Measurements from ENCODE around the gene IAPP. TPM values are rescaled to one million over a fixed set of nuclear protein-coding genes. Genes with fewer than 3 reads are reported as not detected.

Gene IAPP
- total RNA-seq, 1 experiment from 2014 or later: not detected

- Histone ChIP-seq H3K79me2 (ENCODE audit: insufficient read depth, low read length) (no peaks in the 10 kb centered on the region), H3K9me3 (ENCODE audit: control insufficient read depth, low read depth, low read length) (no peaks in the 10 kb centered on the region), H4K8ac (replicated peaks; ENCODE audit: insufficient read length, low read depth, low read length) (no peak overlapping the region), H3K18ac (ENCODE audit: insufficient read length, low read depth, low read length) (no peak overlapping the region), H3K4me2 (ENCODE audit: insufficient read depth, insufficient read length, low read length) (no peak overlapping the region), H2BK12ac (ENCODE audit: insufficient read length, low read depth, low read length) (no peak overlapping the region), H4K91ac (ENCODE audit: insufficient read length, low read depth, low read length) (no peak overlapping the region), H3K14ac (ENCODE audit: insufficient read depth, low read length) (no peak overlapping the region), H2BK20ac (ENCODE audit: low read depth, low read length, poor library complexity, severe bottlenecking) (no peak overlapping the region), H2BK5ac (ENCODE audit: insufficient read length, low read length) (no peak overlapping the region), H3T11ph (ENCODE audit: low read length) (no peak overlapping the region), H3K23me2 (ENCODE audit: insufficient read length, low read depth, low read length, poor library complexity, severe bottlenecking) (no peaks in the 10 kb centered on the region), H2BK120ac (ENCODE audit: low read depth, low read length, poor library complexity, severe bottlenecking) (no peak overlapping the region), H3K79me1 (ENCODE audit: insufficient read depth, low read depth, low read length, poor library complexity, severe bottlenecking) (no peaks in the 10 kb centered on the region), H2AFZ (ENCODE audit: low read length) (no peak overlapping the region), H3K27ac (ENCODE audit: insufficient read length, low read depth, low read length) (no peak overlapping the region), H3K27me3 (ENCODE audit: insufficient read depth, low read length) (no peaks in the 10 kb centered on the region), H3K23ac (ENCODE audit: insufficient read length, low read depth, low read length) (no peak overlapping the region), H3K56ac (ENCODE audit: insufficient read length, low read depth, low read length) (no peak overlapping the region), H4K5ac (ENCODE audit: insufficient read length, low read depth, low read length) (no peak overlapping the region), H4K20me1 (ENCODE audit: control insufficient read depth, insufficient read depth, insufficient read length) (no peaks in the 10 kb centered on the region), H3K4me1 (ENCODE audit: insufficient read depth, low read length) (peaks cover 3% of the 10 kb centered on the region; the same call in 1 of the 2 replicates), H2AK5ac (ENCODE audit: insufficient read length, low read length) (no peak overlapping the region), H3K9ac (ENCODE audit: extremely low read depth, insufficient read length, low read length) (no peak overlapping the region), H3K4ac (ENCODE audit: low read depth, low read length) (no peak overlapping the region), H2BK15ac (ENCODE audit: low read depth, low read length) (no peak overlapping the region)
- DNase-seq: no peak
- no peak overlapping the region for H3K4me3 Mint-ChIP-seq
- TF ChIP-seq, protein P1, sequence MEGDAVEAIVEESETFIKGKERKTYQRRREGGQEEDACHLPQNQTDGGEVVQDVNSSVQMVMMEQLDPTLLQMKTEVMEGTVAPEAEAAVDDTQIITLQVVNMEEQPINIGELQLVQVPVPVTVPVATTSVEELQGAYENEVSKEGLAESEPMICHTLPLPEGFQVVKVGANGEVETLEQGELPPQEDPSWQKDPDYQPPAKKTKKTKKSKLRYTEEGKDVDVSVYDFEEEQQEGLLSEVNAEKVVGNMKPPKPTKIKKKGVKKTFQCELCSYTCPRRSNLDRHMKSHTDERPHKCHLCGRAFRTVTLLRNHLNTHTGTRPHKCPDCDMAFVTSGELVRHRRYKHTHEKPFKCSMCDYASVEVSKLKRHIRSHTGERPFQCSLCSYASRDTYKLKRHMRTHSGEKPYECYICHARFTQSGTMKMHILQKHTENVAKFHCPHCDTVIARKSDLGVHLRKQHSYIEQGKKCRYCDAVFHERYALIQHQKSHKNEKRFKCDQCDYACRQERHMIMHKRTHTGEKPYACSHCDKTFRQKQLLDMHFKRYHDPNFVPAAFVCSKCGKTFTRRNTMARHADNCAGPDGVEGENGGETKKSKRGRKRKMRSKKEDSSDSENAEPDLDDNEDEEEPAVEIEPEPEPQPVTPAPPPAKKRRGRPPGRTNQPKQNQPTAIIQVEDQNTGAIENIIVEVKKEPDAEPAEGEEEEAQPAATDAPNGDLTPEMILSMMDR (conservative IDR thresholded peaks at IDR 0.05): no peak
- peaks cover 25 to 30% of the 10 kb centered on the region in 2 experiments for H3K4me1 Mint-ChIP-seq
- H3K27ac Mint-ChIP-seq: no peak overlapping the region; a peak in 1 of 7 replicates
- H3K36me3 Mint-ChIP-seq (ENCODE audit: insufficient read depth in 1 of 3, low read depth in 3 of 3): no peaks in the 10 kb centered on the region
- no peaks in the 10 kb centered on the region for H3K9me3 Mint-ChIP-seq
- H3K27me3 Mint-ChIP-seq (ENCODE audit: low read depth): no peaks in the 10 kb centered on the region
Observed at GRCh38 chr12:21343636-21344035, 29.1 kb upstream of the IAPP start.
